ENCODE data around the gene UBXN11. TPM values are rescaled to one million over a fixed set of nuclear protein-coding genes. Genes with fewer than 3 reads are reported as not detected.

Gene UBXN11
- total and polyA plus RNA-seq, 2 donors (not counting 1 experiment from before 2014, with no cell fraction given) = 68.0 to 81.4 TPM

DNA sequence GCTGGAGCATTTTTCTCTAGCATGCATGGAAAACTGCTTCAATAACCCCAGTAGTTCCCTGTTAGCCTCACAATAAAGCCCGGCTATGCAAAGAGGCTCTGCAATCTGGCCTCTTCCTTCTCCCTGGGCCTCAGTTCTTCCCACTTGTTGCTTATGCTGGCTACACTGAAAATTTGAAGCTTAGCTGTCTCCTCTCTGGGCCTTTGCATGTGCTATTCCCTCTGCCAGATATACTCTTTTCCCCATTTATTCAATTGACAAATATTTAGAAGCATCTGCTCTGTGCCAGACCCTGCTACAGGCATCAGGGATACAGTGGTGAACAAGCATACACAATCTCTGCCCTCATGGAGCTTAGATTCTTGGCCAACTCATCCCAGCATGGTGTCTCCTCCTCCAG lies 32.2 kb upstream of the UBXN11 start:
- ChIA-PET POLR2A (no interaction called here), CTCF (interaction anchor here (1.1 to 2.0 kb wide), 4 partner anchors 25 to 105 kb away, joined by 3 to 6 read pairs (median 3); partner anchors contain the start of gene CEP85)
- no peaks in the 10 kb centered on the region for H4K20me1 ChIP-seq (ENCODE audit: control insufficient read depth, insufficient read depth, low read length, poor library complexity, severe bottlenecking)
- H3K4me3 ChIP-seq (ENCODE audit: control extremely low read depth in 1 of 5, extremely low read depth in 1 of 5, insufficient read depth in 1 of 5, low read depth in 2 of 5, low read length in 4 of 5) = no peak overlapping the region
- peak overlapping the region; percentile 20 for H3K4me3 Mint-ChIP-seq
- ATAC-seq (ENCODE audit: low read depth) (no peak), DNase-seq (no peak)
- H3K36me3 ChIP-seq (replicated peaks in 1 of 2; ENCODE audit: control extremely low read depth in 1 of 2, control insufficient read depth in 1 of 2, extremely low read depth in 1 of 2, insufficient read depth in 2 of 2, low read length in 1 of 2) = no peaks in the 10 kb centered on the region
- H3K4me1 Mint-ChIP-seq = peaks cover 13% of the 10 kb centered on the region
- no peak overlapping the region for H3K27ac Mint-ChIP-seq
- no peak overlapping the region for H2AFZ ChIP-seq (ENCODE audit: insufficient read depth, low read depth, low read length, poor library complexity, severe bottlenecking)
- no peaks in the 10 kb centered on the region for H3K27me3 Mint-ChIP-seq
- H3K4me1 ChIP-seq (ENCODE audit: control insufficient read depth in 2 of 2, insufficient read depth in 2 of 2, low read length in 2 of 2) = peaks cover 8 to 14% of the 10 kb centered on the region in 2 donors
- H3K9me3 ChIP-seq (ENCODE audit: control extremely low read depth in 1 of 3, control insufficient read depth in 2 of 3, insufficient read depth in 1 of 3, low read length in 2 of 3) = no peaks in the 10 kb centered on the region
- no peak overlapping the region for H3K4me2 ChIP-seq (replicated peaks; ENCODE audit: low read depth, low read length, poor library complexity, severe bottlenecking)
- no peaks in the 10 kb centered on the region for H3K79me2 ChIP-seq (ENCODE audit: control insufficient read depth, insufficient read depth, low read length)
- no peaks in the 10 kb centered on the region for H3K27me3 ChIP-seq (replicated peaks in 1 of 4; ENCODE audit: control extremely low read depth in 1 of 4, control insufficient read depth in 3 of 4, insufficient read depth in 4 of 4, low read length in 3 of 4)
- H3K27ac ChIP-seq (ENCODE audit: low read length in 2 of 2) = peak overlapping the region in 1 of 2 donors; percentile 19
- intact Hi-C loops (cut with micrococcal nuclease) = no loop called here
- no peak overlapping the region for H3K9ac ChIP-seq (ENCODE audit: low read length)
- TF ChIP-seq EZH2 (IDR thresholded peaks at IDR 0.05; ENCODE audit: borderline replicate concordance, insufficient read depth, low read depth, low read length, poor library complexity, severe bottlenecking) = no peak
- TF ChIP-seq, protein P1, sequence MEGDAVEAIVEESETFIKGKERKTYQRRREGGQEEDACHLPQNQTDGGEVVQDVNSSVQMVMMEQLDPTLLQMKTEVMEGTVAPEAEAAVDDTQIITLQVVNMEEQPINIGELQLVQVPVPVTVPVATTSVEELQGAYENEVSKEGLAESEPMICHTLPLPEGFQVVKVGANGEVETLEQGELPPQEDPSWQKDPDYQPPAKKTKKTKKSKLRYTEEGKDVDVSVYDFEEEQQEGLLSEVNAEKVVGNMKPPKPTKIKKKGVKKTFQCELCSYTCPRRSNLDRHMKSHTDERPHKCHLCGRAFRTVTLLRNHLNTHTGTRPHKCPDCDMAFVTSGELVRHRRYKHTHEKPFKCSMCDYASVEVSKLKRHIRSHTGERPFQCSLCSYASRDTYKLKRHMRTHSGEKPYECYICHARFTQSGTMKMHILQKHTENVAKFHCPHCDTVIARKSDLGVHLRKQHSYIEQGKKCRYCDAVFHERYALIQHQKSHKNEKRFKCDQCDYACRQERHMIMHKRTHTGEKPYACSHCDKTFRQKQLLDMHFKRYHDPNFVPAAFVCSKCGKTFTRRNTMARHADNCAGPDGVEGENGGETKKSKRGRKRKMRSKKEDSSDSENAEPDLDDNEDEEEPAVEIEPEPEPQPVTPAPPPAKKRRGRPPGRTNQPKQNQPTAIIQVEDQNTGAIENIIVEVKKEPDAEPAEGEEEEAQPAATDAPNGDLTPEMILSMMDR (IDR thresholded peaks at IDR 0.05) = no peak
- no peaks in the 10 kb centered on the region for H3K9me3 Mint-ChIP-seq (ENCODE audit: insufficient read depth)
- WGBS (ENCODE audit: insufficient coverage) = 91% methylated on average over 1 of the region's 1 CpG

DNA sequence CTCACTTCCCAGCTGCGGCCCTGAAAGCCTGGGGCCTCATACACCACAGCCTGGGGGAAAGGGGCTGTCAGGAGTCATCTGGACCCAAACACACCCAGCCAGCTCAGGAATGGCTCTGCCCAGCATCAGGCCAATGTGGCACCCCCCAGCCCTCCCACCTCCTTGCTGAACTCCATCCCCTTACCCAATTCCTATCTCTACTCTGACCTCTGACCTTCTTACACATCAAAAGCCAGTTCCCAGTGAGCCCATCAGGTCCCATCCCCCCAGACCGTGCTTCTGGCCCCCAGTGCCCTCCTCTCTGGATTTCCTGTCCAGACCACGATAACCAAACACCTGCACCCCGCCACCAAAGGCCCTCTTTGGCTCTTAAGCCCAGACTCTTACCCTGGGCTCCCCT lies 31.2 kb upstream of the UBXN11 start:
- H3K27ac Mint-ChIP-seq = no peak overlapping the region
- Histone ChIP-seq H3K9ac (ENCODE audit: low read length) (no peak overlapping the region), H3K27me3 (replicated peaks in 1 of 4; ENCODE audit: control extremely low read depth in 1 of 4, control insufficient read depth in 3 of 4, insufficient read depth in 4 of 4, low read length in 3 of 4) (no peaks in the 10 kb centered on the region), H4K20me1 (ENCODE audit: control insufficient read depth, insufficient read depth, low read length, poor library complexity, severe bottlenecking) (no peaks in the 10 kb centered on the region), H3K9me3 (ENCODE audit: control extremely low read depth in 1 of 3, control insufficient read depth in 2 of 3, insufficient read depth in 1 of 3, low read length in 2 of 3) (no peaks in the 10 kb centered on the region), H2AFZ (ENCODE audit: insufficient read depth, low read depth, low read length, poor library complexity, severe bottlenecking) (no peak overlapping the region), H3K4me1 (ENCODE audit: control insufficient read depth in 2 of 2, insufficient read depth in 2 of 2, low read length in 2 of 2) (peaks cover 8 to 14% of the 10 kb centered on the region in 2 donors), H3K4me3 (ENCODE audit: control extremely low read depth in 1 of 5, extremely low read depth in 1 of 5, insufficient read depth in 1 of 5, low read depth in 2 of 5, low read length in 4 of 5) (no peak overlapping the region), H3K79me2 (ENCODE audit: control insufficient read depth, insufficient read depth, low read length) (no peaks in the 10 kb centered on the region), H3K36me3 (replicated peaks in 1 of 2; ENCODE audit: control extremely low read depth in 1 of 2, control insufficient read depth in 1 of 2, extremely low read depth in 1 of 2, insufficient read depth in 2 of 2, low read length in 1 of 2) (no peaks in the 10 kb centered on the region), H3K4me2 (replicated peaks; ENCODE audit: low read depth, low read length, poor library complexity, severe bottlenecking) (no peak overlapping the region), H3K27ac (ENCODE audit: low read length in 2 of 2) (no peak overlapping the region)
- DNase-seq (no peak), ATAC-seq (ENCODE audit: low read depth) (no peak)
- 40% methylated on average over 4 of the region's 4 CpGs for WGBS (ENCODE audit: insufficient coverage)
- peak overlapping the region; percentile 49 for H3K4me3 Mint-ChIP-seq
- ChIA-PET CTCF (interaction anchor here (1.1 to 2.0 kb wide), 3 partner anchors 26 to 61 kb away, joined by 3 to 6 read pairs (median 3); no protein-coding TSS in a partner anchor), POLR2A (no interaction called here)
- no peak for TF ChIP-seq EZH2 (IDR thresholded peaks at IDR 0.05; ENCODE audit: borderline replicate concordance, insufficient read depth, low read depth, low read length, poor library complexity, severe bottlenecking)
- TF ChIP-seq, protein P1 (IDR thresholded peaks at IDR 0.05) = no peak
- no peaks in the 10 kb centered on the region for H3K9me3 Mint-ChIP-seq (ENCODE audit: insufficient read depth)
- peaks cover 13% of the 10 kb centered on the region for H3K4me1 Mint-ChIP-seq
- intact Hi-C loops (cut with micrococcal nuclease) = no loop called here
- H3K27me3 Mint-ChIP-seq = no peaks in the 10 kb centered on the region
